SH-SY5Y (cell line): ENCODE data around the gene CKS1B.

Experiments used
- GATA2 ChIP-seq: IDR thresholded peaks from 2 replicates; pipeline ENCODE4 v1.6.1; 2011; ENCODE audit warnings: mild to moderate bottlenecking, low read depth, low read length
- GATA3 ChIP-seq: IDR thresholded peaks from 2 replicates; pipeline ENCODE4 v1.6.1; 2011; ENCODE audit warnings: low read depth, mild to moderate bottlenecking, low read length, moderate library complexity

DNA sequence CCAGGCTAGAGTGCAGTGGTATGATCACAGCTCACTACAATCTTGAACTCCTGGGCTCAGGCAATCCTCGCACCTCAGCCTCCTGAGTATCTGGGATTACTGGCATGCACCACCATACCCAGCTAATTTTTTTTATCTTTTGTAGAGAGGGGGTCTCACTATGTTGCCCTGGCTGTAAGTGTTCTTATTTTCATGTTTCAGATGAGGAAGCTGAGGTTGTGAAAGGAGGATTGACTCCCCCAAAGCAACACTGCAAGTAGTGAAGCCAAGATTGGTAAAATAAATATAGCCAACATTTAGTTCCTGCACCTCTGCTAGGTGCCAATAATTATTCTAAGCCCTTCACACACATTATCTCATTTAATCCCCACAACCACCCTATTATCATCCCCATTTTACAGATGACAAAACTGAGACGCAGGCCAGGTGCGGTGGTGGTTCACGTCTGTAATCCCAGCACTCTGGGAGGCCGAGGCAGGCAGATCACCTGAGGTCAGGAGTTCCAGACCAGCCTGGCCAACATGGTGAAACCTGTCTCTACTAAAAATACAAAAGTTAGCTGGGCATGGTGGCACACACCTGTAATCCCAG lies 40.0 kb upstream of the CKS1B start:
- no peak for TF ChIP-seq GATA2
- no peak for TF ChIP-seq GATA3
